Right ventricle myocardium inferior (tissue), 1 donor: ENCODE results near the gene TIMP1. TPM values are rescaled to one million over a fixed set of nuclear protein-coding genes. Genes with fewer than 3 reads are reported as not detected.

ENCODE experiments used
- ATAC-seq: fragments of 200-7000 bp; cut with Tn5 transposase; one replicate; pipeline ENCODE4 v1.9.1; 2020; ENCODE audit warnings: mild to moderate bottlenecking, moderate library complexity
- DNase-seq: peaks from one replicate; pipeline ENCODE4 v3.0.0; 2021; ENCODE audit errors: missing footprints
- intact Hi-C: fragments of 100-400 bp; cut with DNase I; formaldehyde crosslinking; loops from one replicate; pipeline ENCODE4 v1.11.0; 2022
- long read RNA-seq: library from polyadenylated mRNA; unstranded; transcript quantifications from one replicate; pipeline ENCODE4 v2.0.0, GENCODE V29; 2021
- total RNA-seq: library from RNA; stranded (reverse); fragmentation: NEBNext Ultra II Directional; extraction: Animal tissue kit (Norgen Biotek cat#: 25700); gene quantifications from one replicate; pipeline ENCODE4 v1.2.1, GENCODE V29; 2021
- donor health status: DM: no; HTN: yes; CAD: no; lungs with severe emphysema.

TIMP1 gene
- total RNA-seq: 112 TPM
- long read RNA-seq, transcript TIMP1-201 (6 exons, 892 nt): major isoform, 31 of 33 reads
- long read RNA-seq, partial matches to known transcripts: 1 of 33 reads
- long read RNA-seq, other reads (novel, unspliced or antisense): 0 of 33 reads

- intact Hi-C loops: no loop called here
- DNase-seq (peak; percentile 94), ATAC-seq (peak; percentile 97)
Measured at GRCh38 chrX:47581731-47582647, at the start of gene TIMP1. TIMP1 (plus strand) TSS chrX:47582436; CDS start chrX:47583416, 980 bp downstream.

GRCh38 chrX:47539860-47540259 is 42.4 kb upstream of the TIMP1 start:
- no peak for DNase-seq
- intact Hi-C loops: loop anchor here (2.0 kb wide), 1 partner anchor 105 kb away; no protein-coding TSS in a partner anchor
- no peak for ATAC-seq

GRCh38 chrX:47540754-47541538 is 41.3 kb upstream of the TIMP1 start:
- intact Hi-C loops: loop anchor here (2.0 kb wide), 1 partner anchor 104 kb away; no protein-coding TSS in a partner anchor
- DNase-seq (peak; percentile 64), ATAC-seq (peak; percentile 99)

- intact Hi-C loops: no loop called here
- ATAC-seq (no peak), DNase-seq (no peak)
Measured at GRCh38 chrX:47543496-47543895, 38.7 kb upstream of the TIMP1 start.

- intact Hi-C loops: no loop called here
- ATAC-seq (peak; percentile 96), DNase-seq (peak; percentile 93)
Measured at GRCh38 chrX:47556045-47556623, 26.1 kb upstream of the TIMP1 start.

- intact Hi-C loops: no loop called here
- DNase-seq: no peak
- ATAC-seq: no peak
Measured at GRCh38 chrX:47558436-47558835, 23.8 kb upstream of the TIMP1 start.

- no peak for DNase-seq
- intact Hi-C loops: loop anchor here (5.0 kb wide), 1 partner anchor 87 kb away; no protein-coding TSS in a partner anchor
- ATAC-seq: no peak
Measured at GRCh38 chrX:47560179-47560933, 21.9 kb upstream of the TIMP1 start.

- DNase-seq: peak; percentile 96
- ATAC-seq: peak; percentile 96
- intact Hi-C loops: loop anchor here (5.0 kb wide), 1 partner anchor 86 kb away; no protein-coding TSS in a partner anchor
Measured at GRCh38 chrX:47560934-47561658, 21.1 kb upstream of the TIMP1 start, which contains the start of gene ARAF. ARAF (plus strand) TSS chrX:47561205; CDS start chrX:47562968, 1,763 bp downstream.

- ATAC-seq: no peak
- no peak for DNase-seq
- intact Hi-C loops: loop anchor here (2.0 to 5.0 kb wide), 2 partner anchors 86 to 463 kb away; no protein-coding TSS in a partner anchor
Measured at GRCh38 chrX:47561659-47562151, 20.5 kb upstream of the TIMP1 start.

GRCh38 chrX:47562615-47563243 is 19.5 kb upstream of the TIMP1 start:
- DNase-seq (no peak), ATAC-seq (no peak)
- intact Hi-C loops: loop anchor here (2.0 to 5.0 kb wide), 2 partner anchors 85 to 462 kb away; no protein-coding TSS in a partner anchor

GRCh38 chrX:47563801-47564315 is 18.4 kb upstream of the TIMP1 start:
- intact Hi-C loops: loop anchor here (2.0 to 5.0 kb wide), 2 partner anchors 83 to 461 kb away; no protein-coding TSS in a partner anchor
- DNase-seq: no peak
- no peak for ATAC-seq

GRCh38 chrX:47564438-47565085 is 17.7 kb upstream of the TIMP1 start:
- DNase-seq (no peak), ATAC-seq (no peak)
- intact Hi-C loops: loop anchor here (5.0 kb wide), 1 partner anchor 83 kb away; no protein-coding TSS in a partner anchor

GRCh38 chrX:47566841-47567240 is 15.4 kb upstream of the TIMP1 start:
- intact Hi-C loops: no loop called here
- DNase-seq (no peak), ATAC-seq (no peak)

GRCh38 chrX:47568656-47569295 is 13.5 kb upstream of the TIMP1 start:
- intact Hi-C loops: no loop called here

GRCh38 chrX:47570794-47571193 is 11.4 kb upstream of the TIMP1 start:
- no peak for DNase-seq
- ATAC-seq: no peak
- intact Hi-C loops: no loop called here

More at GRCh38 chrX:47568656-47569295, 13.5 kb upstream of the TIMP1 start:
- no peak for DNase-seq
- no peak for ATAC-seq
